Stimulated activated CD4-positive, alpha-beta T cell treated with anti-CD3 and anti-CD28 coated beads, Interleukin-12 subunit alpha, Interleukin-12 subunit beta, amount 100 ng/mL, for 48 hours (primary cell): Measurements from ENCODE around the gene PEX26.
"Not testable (repeated sequence)": the region's sequence is repeated elsewhere in the genome, so short reads cannot be mapped to it uniquely, and the experiment has no call there.

Experiments
- DNase-seq, 3 donors: peaks; one replicate each; pipeline ENCODE4 v3.0.0-alpha.2; 2020; ENCODE audit warnings: low read depth in 2 of 3, low spot score in 1 of 3

Gene PEX26

DNA sequence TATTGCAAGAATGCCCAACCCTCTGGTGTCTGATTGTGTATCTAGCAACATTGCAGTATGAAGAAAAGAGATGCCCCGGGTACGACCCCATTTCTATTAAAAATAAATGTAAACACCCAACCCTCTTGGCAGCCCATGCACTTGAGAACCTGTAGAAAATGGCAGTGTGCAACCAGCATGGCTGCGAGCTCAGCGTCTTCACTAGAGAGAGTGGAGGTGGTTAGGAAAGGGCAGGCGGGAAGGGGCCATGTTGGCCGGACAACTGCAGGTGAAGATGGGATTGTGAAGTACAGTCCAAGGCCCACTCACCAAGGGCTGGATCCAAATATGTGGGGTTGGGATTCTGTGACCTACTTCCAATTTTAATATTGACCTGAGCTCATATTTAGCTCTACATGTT is 15.9 kb downstream of the PEX26 start:
- DNase-seq: no peak

- DNase-seq: no peak
Observed at GRCh38 chr22:18095101-18095805, 17.5 kb downstream of the PEX26 start.

GRCh38 chr22:18096823-18097222 is 19.0 kb downstream of the PEX26 start:
- DNase-seq: no peak

GRCh38 chr22:18100781-18101180 is 23.0 kb downstream of the PEX26 start:
- no peak for DNase-seq

DNA sequence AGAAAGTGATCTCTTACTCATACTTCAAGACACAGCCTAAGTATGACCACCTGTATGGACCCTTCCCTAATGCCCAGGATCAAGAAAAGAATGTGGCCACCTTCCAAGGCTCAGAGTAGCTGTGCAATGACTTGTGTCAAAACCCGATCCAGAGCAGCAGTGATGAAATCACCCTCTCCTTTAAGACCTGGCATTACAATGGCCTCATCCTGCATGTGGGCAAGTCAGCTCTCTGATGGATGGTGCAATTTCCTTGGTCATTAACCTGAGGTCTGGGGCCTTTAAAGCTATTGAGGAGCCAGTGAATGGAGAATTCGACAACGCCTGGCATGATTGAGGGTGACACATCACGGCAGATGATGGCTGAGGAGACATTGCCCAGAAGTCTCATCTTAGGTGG is 23.7 kb downstream of the PEX26 start:
- no peak for DNase-seq

GRCh38 chr22:18103527-18104269 is 25.9 kb downstream of the PEX26 start:
- peak in 1 of 3 donors; percentile 10 for DNase-seq

- DNase-seq: no peak
Observed at GRCh38 chr22:18104566-18104965, 26.8 kb downstream of the PEX26 start.

DNA sequence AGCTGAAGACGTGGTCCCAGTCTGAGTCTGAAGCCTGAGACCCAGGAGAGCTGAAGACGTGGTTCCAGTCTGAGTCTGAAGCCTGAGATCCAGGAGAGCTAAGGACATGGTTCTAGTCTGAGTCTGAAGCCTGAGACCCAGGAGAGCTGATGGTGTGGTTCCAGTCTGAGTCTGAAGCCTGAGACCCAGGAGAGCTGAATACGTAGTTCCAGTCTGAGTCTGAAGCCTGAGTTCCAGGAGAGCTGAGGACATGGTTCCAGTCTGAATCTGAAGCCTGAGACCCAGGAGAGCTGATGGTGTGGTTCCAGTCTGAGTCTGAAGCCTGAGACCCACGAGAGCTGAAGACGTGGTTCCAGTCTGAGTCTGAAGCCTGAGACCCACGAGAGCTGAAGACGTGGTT is 28.2 kb downstream of the PEX26 start:
- not testable (repeated sequence) for DNase-seq

- peak in 2 of 3 donors; percentile 53 to 59 for DNase-seq
Observed at GRCh38 chr22:18106550-18107341, 29.0 kb downstream of the PEX26 start.

- DNase-seq: no peak
Observed at GRCh38 chr22:18108187-18108586, 30.4 kb downstream of the PEX26 start.

- no peak for DNase-seq
Observed at GRCh38 chr22:18109410-18110193, 31.8 kb downstream of the PEX26 start.

DNA sequence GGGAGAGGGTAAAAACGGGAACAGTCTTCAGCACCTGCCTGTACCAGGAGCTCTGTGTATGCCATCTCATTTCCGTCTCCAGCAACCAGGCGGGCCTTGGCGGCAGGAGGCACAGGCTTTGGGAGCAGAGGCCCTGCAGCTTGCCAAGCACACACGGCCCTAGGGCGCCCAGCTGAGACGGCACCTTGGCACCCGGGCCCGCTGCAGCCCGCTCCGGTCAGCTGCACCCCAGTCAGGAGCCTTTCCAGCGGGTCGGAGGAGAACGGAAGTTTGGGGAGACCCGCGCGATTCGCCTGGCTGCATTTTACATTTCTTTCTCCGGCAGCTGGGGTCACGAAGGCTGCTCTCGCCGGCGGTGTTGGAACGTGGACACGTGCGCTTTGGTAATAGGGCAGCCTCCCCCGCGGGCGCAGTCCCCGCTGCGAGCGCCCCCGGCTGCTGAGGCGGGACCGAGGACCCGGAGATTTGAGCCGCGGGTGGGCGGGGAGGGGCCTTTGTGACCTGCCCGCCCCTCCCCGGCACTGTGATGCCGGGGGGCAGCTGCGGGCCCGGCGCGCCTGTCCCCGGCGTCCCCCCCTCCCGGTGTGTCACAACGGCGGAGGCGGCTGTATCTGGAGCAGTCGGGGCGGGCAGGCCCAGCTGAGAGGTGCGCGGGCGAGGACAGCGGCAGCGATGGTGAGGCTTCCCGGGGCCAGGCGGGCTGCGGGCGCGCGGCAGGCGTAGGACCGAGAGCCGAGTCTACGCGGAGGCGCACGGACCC is 32.6 kb downstream of the PEX26 start, which contains the start of gene TUBA8:
TUBA8 (plus strand) TSS at position 616 of the 760 bp plus-strand sequence; CDS start at position 673, 57 bp downstream.
- no peak for DNase-seq

DNA sequence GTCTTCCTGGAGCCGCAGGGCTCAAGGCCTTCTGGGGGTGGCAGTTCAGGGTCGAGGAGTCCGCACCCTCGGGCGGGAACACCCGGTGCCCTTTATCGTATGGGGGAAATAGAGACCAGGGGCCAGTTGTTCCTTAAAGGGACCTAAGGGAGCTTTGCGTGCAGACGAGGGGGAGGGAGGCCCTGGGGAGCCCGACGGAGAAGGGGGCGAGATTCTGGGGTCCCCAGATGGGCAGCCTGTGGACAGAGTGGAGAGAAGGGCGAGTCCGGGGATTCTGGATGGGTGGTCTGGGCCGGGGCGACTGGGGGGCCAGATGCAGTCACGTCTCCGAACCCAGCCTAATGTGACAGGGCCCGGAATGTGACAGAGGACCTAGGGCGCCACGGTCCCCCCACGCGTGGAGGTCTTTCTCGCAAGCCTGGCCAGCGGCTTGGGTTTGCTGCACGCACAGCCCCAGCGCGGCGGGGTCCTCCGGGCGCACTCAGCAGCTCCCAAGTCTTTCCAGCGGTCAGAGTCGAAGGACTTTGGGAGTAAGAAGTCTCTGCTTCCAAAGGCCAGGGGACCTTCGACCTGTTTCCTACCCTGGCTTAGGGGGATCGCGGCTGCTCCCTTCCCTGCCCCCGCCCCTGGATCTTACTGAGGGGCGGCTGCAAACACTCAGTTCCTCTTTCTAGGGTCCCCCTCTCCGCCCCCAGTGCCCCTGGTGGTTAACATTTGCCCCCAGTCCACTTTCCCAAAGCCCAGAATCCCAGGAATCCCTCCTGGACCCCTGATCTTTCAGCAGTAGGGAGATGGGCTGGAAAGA is 33.4 kb downstream of the PEX26 start:
- DNase-seq: no peak

DNA sequence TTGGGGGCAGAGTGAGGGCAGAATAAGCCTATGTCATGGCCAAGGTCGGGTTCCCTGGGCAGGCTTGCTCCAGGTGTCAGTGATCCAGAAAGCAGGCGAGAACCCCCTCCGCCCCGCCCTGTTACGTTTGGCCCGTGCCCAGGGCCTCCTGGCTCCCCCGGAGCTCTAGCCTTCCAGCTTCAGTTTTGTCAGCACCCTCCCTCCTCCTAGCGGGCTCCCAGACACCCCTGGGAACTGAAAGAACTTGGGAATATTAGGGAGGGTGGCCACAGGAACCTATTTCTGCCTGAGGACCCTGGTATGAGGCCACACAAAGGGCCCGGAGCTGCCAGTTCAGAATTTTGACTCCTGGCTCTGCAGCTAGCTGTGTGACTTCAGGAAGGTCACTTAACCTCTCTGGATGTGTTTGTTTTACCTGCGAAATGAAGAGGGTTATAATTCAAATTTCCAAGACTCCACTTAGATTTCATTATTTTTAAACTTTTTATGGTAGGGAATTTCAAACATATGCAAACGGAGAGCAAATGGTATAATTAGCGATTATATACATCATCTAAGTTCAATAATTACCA is 34.1 kb downstream of the PEX26 start:
- no peak for DNase-seq

- no peak for DNase-seq
Observed at GRCh38 chr22:18112440-18112839, 34.6 kb downstream of the PEX26 start.

DNA sequence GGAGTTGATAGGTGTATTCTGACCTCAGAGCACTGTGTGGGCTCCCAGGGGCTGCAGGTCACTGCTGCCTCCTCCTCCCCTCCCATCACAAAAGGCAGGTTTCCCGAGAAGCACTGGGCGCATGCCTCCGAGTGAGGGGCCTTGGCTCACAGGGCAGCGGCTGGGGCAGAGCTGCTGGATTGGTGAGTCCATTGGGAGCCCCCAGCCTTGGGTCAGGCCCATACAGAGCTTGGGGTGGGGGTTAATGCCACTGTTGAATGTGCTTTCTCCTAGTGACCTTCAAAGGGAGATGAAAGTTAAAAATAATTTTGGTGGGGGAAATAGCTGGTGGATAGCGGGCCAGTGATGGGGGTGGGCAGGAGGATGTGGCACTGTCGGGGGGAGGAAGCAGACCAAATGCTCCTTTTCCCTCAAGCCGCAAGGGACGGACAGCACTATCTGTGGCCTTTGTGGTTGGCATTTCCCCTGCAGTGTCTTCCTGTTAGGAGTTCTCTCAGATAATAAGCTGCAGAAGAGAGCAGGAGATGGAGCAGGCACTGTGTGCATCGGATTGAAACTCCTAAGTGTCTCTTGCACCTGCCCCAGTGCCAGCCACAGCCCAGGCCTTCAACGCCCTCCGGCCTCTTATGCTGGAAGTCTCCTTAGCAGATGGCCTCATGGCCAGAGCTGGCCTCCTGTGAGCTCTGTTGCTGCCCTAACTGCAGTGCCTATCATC is 36.0 kb downstream of the PEX26 start:
- DNase-seq: no peak

DNA sequence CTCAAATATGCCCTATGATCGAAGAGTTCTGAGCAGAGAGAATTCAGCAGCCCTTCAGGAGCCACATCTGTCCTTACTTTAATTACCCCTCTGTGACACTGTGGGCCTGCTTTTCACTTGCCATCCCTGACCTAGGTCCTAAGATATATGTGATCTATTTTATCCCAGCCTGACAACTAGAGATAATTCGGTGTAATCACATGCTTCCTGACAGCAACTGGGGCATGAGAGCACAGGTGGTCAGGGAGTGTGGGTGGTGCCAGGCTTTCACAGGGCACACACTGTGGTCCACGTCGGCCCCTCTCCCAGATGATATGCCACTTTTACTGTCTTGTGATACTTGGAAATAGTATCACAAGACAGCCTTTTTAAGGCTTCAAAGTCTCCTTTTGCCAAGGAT is 36.7 kb downstream of the PEX26 start:
- DNase-seq: no peak

- no peak for DNase-seq
Observed at GRCh38 chr22:18114976-18115652, 37.3 kb downstream of the PEX26 start.
